ENCODE measurements around the gene UHRF1.
A peak's percentile ranks its signal among the peaks of the same experiment; 100 is the strongest.
"Not testable (repeated sequence)": the region's sequence is repeated elsewhere in the genome, so short reads cannot be mapped to it uniquely, and the experiment has no call there.

The UHRF1 gene

DNA sequence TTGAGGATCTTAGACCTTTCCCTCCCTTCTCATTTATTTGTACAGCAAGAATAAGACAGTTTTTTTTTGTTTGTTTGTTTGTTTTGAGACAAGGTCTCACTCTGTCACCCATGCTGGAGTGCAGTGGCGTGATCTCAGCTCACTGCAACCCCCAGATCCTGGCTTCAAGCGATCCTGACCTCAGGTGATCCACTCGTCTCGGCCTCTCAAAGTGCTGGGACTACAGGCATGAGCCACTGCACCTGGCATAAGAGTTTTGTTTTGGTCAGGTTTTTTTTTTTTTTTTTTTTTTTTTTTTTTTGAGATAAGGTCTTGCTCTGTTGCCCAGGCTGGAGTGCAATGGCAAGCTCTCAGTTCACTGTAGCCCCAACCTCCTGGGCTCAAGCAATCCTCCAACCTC is 29.2 kb downstream of the UHRF1 start:
- not testable (repeated sequence) for DNase-seq

GRCh38 chr19:4939466-4939865 is 30.2 kb downstream of the UHRF1 start:
- DNase-seq, result no peak

- DNase-seq, result not testable (repeated sequence)
Measured at GRCh38 chr19:4941638-4942169, 32.4 kb downstream of the UHRF1 start.

- not testable (repeated sequence) for DNase-seq
Measured at GRCh38 chr19:4950650-4951049, 41.3 kb downstream of the UHRF1 start.

DNA sequence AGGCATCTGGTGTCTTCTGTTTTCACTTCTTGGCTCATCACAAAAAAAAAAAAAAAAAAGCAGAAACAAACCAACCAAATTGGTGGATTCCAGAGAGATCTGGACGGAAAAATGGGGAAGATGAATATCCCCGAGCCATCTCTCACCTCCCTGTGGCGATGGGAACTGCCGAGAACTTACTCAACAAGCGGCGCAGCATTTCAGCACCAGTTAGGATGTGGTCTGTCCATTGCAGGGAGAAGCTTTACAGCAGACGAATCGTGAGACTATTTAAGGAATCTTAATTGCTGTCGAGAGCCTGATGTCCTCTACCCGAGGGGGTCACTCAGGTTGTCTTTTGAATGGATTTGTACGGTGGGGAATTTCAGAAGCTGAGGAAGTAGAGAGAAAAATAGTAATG is 42.4 kb downstream of the UHRF1 start:
- DNase-seq, result no peak

GRCh38 chr19:4952945-4953344 is 43.6 kb downstream of the UHRF1 start:
- DNase-seq, result no peak

DNA sequence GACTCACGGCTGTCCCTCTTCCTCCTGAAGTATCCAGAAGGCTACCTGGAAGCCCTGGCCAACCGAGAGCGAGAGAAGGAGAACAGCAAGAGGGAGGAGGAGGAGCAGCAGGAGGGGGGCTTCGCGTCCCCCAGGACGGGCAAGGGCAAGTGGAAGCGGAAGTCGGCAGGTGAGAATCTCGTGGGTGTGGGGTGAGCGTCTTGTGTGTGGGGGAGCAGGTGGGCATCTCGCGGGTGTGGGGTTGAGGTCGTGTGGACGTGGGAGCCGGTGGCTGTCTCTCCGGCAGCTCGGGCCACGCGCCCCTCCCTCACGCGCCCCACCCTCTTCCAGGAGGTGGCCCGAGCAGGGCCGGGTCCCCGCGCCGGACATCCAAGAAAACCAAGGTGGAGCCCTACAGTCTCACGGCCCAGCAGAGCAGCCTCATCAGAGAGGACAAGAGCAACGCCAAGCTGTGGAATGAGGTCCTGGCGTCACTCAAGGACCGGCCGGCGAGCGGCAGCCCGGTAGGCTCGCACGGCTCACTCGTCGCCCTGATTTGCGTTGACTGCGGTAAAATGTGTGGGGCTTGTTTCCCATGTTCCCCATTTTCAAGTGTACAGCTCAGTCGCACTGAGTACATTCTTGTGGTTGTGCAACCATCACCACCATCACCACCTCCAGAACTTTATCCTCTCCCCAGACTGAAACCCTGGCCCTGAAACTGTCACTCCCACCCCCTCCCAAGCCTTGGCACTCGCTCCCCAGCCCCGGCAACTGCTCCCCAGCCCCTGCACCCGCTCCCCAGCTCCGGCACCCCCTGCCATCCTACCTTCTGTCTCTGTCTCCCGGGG is 45.2 kb downstream of the UHRF1 start:
- not testable (repeated sequence) for DNase-seq

GRCh38 chr19:4955274-4955673 is 46.0 kb downstream of the UHRF1 start:
- DNase-seq, result no peak

DNA sequence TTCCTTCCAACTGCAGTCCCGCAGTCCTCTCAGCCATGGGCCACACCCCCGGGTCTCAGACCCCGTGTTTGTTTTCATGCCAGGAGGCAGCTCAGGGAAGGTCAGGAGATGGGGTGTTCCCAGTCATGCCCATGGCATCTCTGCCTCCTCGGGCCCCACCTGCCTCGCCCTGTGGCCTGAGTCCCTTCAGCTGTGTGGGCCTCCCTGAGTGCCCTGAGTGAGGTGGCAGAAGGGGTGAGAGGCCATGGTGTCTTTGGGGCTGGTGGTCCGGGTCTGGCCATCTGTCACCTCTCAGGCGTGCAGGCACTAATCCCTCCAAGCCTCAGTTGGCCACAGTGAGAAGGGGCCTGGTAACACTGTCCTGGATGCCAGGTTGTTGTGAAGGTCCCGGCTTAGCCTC is 48.7 kb downstream of the UHRF1 start:
- DNase-seq, result no peak

DNA sequence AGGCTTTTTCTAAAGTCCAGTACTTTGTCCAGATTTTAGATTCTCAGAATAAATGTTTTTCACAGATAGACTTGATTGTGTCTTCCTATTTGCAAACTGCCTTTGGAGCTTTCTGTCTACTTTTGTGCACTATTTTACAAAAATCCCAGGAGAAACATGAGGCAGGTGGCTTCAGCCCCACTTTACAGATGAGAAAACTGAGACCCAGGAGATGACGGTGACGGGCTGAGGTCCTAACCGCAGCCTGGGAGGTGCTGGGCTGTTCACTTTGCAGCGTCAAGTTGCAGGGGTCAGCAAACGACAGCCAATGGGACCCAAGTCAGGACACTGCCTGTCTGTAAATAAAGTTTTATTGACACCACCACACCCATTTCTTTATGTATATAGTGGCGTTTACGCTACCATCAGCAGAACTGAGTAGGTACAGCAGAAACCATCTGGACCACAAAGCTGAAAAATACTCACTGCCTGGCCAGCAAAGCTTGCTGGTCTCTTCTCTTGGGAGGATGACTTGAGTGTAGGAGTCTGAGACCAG is 52.9 kb downstream of the UHRF1 start:
- no peak for DNase-seq

DNA sequence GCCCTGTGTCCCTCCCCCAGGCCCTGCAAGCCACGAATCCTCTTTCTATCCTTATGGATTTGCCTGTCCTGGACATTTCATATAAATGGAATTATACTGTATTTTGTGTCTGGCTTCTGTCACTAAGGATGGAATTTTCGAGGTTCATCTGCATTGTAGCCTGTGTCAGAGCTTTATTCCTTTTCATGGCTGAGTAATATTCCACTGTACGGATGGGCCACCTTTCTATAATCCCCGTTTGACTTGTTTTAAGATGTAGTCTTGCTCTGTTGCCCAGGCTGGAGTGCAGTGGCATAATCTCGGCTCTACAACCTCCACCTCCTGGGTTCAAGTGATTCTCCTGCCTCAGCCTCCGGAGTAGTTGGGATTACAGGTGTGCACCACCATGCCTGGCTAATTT is 55.8 kb downstream of the UHRF1 start:
- DNase-seq, result no peak

DNA sequence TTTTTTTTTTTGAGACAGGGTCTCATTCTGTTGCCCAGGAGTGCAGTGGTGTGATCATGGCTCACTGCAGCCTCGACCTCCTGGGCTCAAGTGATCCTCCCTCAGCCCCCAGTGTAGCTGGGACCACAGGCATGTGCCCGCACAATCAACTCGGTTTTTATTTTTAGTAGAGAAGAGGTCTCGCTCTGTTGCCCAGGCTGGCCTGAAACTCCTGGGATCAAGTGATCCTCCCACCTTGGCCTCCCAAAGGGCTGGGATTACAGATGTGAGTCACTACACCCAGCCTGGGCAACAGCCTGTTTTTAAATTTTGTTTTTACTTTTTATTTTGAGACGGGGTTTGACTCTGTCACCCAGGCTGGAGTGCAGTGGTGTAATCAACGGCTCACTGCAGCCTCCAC is 57.3 kb downstream of the UHRF1 start:
- no peak for DNase-seq

DNA sequence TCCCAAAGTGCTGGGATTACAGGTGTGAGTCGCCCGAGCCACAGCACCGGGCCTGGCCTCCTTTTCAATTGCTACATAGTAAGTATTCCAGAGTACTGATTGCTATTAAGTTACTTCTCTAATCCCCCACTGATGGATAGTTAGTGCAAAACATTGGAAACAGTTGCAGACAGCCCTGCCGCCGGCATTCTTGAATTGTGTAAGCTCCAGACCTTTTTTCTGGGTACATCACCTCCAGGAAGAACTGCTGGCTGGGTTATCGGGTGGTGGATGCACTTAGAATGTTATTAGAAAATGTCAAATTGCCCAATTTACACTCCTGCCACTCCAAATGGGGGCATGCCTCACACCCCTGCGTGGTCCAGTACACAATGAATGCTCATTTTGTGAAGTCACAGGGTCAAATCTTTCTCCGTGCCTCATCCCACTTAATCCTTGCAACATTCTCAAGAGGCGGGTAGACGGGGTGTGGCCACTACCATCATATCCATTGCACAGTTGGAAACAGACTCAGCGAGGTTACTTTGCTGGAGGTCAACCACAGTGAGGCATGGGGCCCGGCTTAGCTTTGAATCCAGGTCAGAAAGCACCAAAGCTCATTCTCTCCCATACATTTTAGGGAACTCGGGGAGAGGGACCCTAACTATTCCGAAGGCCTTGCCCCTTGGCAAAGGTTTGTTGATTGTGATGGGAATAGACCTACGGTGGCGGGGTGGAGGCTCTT is 58.6 kb downstream of the UHRF1 start:
- no peak for DNase-seq

GRCh38 chr19:4968462-4969291 is 59.4 kb downstream of the UHRF1 start, which contains the start of gene KDM4B:
KDM4B (plus strand) TSS chr19:4969113; CDS start chr19:5032891, 63,778 bp downstream.
- peak; percentile 99 for DNase-seq

DNA sequence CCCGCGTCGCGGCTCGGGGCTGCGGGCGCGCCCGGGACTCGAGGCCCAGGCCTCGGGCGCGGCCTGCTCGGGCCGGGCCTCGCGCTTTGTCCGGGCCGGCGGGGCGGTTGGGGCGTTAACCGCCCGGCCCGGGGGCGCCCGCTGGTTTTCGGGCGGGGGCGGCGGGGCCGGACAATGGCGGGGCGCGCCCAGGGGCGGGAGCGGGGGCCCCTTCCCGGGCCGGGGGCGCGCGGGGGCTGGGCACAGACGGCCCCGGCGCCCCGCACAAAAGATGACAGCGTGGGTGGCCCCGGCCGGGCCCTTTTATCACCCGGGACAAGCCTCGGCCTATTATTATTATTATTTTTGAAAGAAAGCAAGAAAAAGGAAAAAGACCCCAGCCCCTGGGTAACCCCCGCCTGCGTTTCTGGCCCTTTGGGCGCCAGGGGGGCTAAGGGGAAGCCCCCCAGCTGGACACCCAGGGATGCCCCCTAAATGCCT is 60.0 kb downstream of the UHRF1 start:
- DNase-seq, result no peak

GRCh38 chr19:4969772-4970531 is 60.7 kb downstream of the UHRF1 start:
- DNase-seq, result no peak

DNA sequence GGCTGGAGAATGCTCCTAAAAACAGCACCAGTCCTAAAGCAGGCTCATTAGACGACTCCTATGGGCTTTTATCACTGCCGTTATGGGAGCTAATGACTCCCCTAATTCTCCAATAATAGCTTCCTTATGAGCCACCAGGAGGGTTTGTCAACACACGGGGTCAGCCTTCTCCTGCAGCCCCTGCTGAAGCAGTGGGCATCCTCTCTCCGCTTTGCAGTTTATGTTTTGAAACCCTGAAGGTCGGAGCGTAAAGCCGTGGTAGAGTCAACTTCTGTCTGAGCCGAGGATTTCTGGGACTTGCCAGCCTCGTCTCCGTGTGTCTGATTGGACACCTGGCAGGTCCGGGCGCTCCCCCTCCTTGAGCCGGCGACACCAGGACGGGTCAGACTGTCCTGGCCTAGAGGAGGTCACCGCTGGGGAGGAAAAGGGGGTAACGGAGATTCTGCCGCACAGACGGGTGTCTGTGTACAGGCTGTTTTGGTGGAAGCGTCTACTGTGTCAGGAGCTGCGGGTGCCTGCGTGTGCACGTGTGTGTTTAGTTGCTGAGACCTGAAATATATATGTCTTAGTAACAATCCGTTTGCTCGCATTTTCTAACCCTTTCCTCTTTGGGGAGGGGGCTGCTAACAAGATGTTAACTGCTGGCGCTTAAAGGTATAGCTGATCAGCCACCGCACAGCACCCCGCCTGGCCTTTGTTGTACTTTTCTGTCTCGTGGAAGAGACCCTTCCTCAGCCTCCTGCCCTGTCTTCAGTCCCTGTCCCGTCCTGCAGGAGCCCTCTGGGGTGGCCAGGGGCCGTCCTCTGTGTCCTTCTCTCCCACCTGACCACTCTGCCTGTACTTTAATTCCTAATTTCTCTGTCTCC is 61.5 kb downstream of the UHRF1 start:
- DNase-seq, result no peak

DNA sequence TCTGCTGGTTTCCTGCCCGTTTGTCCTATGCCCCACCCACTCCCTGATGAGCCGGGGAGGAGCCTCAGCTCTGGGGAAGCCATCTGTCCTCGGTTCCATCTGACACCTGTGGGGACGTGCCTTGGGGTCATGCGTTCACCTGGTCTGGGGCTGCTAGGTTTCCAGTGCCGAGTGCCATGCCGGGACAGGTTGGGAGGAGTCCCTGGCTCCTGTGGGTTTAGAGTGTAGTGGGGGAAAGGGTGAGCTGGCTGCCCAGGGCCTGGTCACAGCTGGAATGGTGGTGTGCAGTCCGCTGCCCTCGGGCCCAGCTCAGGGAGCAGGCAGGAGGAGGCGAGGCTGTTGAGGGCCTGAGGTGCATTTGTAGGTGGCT is 62.1 kb downstream of the UHRF1 start:
- DNase-seq, result peak; percentile 39

DNA sequence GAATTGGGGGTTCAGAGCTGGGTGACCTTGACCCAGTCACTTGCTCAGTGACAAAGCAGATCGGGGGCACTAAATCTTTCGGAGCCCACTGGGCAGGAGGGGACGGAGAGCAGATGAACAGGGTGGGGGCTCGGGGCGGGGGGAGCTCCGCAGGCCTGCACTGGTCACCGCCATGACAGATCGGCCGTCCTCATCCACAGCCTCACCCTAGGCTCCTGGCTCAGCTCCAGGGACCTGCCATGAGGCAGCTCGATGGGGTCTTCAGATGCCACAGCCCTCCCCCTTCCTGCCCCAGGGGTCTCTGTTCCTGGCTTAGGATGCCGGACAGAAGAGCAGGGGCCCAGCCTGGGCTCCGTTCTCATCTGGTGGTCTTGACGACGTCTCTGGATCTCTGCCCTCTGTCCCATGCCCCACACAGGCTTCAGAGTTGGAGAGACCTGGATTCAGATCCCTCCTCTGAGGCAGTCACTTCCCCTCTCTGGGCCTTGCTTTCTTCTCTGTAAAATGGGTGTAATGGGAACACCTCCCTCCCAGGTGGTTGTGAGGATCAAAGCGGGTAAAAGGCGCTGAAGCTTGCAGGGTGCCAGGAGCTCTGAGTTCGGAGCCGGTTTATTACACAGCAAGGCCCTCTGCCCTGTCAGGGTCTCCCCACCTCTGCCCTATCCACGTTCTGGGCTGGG is 62.7 kb downstream of the UHRF1 start:
- DNase-seq, result no peak

Data from activated naive CD4-positive, alpha-beta T cell treated with anti-CD3 and anti-CD28 coated beads, Interleukin-2, amount 50 U/mL, for 16 hours (primary cell).